Fibroblast of skin of abdomen (primary cell): ENCODE measurements around the gene FAM170B.

Experiments
- DNase-seq: peaks from one replicate; pipeline ENCODE4 v3.0.0-alpha.2; 2013

FAM170B gene

DNA sequence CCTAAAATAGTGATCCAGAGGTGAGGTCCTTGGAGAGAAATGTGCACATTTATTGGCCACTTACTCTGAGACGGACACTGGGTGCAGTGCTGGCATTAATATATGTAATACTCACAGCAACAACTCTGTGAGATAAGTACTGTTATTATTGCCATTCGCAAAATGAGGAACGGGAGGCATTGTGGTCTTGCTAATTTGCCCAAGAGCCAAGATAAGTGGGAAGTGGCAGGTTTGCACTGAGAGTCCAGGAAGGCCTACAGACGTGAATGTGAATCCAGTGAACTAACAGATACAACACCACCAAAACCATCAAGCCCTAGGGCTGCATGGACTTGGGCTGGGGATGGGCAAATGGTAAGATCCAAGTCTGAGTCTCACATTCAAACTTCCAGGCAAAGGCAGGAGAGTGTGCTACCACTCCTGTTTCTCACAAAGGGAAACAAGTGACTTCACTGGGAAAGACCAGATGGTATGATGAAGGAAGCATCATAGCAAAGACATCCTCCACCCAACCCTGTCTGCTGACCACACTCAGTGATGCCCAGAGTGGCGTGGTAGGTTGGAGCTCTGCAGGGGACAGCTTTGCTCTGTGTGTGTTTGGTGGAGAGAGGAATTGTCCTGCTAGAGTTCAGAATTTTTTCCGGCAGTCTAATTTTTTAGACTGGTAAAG lies 35.1 kb upstream of the FAM170B start:
- DNase-seq = peak; percentile 10

DNA sequence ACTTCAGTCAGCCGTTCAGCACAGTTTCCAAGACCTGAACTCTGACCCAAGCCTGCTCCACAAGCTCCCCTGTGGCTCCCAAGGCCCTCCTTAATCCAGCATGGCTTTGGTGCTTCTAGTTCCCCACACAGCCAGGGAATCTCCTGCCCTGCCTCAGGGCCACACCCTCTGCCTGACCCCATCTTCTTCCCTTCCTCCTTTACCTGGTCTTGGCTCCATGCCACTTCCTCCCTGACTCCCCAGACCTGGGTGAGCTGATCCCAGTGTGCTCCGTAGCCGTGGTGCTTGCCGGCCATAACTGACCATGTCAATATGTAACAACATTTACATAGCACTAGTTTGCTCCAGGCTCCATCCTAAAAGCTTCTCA lies 34.3 kb upstream of the FAM170B start:
- no peak for DNase-seq

DNA sequence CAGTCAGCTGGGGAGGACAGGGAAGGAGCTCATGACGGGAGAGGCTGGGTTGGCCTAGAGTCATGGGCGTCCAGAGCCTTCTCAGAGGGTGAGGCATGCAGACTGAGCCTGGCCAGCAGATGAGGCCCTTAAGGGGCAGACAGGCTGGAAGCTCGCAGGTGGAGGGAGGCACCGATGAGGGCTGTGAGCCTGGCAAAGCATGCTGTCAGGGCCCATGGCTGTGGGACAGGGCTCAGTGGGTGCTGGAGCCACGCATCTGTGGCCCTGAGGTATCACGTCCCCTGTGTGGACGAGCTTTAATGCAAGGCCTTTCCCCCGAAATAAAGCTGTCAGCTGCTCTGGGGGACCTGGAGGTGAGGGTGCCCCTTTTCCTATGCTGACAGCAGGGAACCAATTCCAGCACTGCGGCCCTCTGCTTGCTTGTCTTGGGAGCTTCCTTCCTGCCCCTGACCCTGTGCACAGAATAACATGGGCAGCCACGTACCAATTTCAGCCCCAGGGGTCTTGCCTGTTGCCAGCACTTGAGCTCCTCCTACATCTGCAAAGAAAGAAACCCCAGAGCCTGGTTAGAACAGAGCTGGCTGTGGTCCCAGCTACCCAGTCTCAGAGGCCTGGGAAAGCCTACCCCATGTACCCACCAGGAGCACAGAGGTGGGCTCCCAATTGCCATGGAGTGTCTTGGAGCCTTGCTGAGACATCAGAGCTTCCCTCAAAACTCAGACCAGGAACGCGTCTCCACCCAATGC lies 33.8 kb upstream of the FAM170B start:
- no peak for DNase-seq

DNA sequence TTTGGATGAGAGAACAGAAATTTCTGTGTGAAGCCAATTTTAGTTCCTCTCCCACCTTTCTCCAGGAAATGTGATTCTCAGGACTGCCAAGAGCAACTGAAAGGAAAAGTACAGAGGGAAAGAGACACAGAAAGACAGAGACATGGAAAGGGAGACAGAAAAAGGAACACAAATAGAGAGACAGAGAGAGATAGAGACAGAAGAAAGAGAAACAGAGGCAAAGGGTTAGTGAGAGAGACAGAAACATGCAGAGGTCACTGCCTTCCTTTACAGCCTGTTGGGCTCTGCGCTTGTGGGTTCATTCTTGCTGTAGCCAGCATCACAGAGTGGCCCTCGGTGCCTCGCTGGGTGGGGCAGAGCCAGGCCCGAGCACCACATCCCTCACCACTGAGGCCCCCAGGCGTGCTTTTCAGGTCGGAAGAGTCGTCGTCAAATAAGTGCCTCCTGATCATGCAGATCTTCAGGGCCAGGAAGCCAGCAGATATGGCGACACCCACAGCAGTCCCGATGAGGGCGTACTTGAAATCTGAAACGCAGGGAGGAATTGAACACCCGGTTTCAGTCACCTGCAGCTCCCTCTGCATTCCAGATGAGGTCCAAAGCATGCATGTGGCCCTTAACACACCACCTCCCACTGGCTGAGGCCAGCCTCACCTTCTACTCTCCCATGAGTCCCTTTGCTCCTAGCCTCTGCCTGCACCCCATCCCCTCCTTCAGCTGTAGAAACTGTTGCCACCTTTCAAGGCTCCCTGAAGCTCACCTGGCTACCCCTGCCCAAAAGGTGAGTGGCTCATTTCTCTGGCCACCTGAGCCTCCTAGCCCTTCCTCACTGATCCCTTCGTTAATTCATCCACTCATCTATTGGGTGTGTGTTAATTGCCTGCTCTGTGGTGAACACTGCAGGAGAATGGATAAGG lies 32.9 kb upstream of the FAM170B start:
- no peak for DNase-seq

DNA sequence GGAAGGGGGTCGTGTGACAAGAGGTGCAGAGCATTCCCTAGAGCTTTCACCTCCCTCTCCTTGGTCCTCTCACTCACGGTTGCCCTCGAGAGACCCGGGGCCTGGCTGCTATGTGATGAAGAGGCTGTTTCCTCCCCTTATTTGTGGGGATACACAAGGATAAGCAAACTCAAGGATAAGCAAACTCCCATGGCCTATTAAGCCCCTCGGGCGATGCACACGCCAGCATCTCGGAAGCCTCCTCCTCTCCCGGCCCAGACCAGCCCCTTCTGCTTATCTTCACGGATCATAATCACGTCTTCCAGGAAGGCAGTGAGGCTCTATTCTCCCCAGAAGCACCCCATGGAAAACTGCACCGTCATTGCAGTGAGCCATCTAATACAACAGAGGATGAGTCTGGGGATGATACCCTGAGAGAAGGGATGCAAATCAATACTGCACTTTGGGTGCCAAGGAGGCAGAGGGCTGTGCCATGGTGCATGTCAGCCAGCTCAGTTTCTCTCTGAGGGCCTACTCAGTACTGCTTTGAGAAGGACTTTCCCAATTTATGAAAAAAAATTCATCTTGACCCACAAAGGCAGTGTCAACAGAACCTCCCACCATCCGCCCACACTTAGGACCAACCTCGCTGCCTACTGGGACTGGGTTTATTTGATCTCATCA lies 32.1 kb upstream of the FAM170B start:
- DNase-seq = no peak

DNA sequence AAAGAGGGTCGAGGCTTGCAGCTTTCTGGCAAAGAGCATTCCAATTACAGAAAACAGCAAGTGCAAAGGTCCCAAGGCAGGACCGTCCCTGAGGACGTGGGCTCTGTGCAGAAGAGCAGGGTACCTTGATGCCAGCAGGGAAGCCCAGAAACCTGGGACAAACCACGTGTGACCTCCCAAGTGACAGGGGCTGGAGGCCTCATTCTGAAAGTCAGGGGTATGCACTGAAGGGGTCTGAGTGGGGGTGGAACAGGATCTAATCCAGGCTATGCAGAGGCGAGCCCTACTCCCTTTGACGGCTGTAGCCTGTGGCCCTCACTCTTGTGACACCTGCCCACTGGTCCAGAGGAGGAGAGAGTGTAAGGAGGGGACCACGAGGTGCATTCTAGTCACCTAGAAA lies 31.4 kb upstream of the FAM170B start:
- DNase-seq = no peak

DNA sequence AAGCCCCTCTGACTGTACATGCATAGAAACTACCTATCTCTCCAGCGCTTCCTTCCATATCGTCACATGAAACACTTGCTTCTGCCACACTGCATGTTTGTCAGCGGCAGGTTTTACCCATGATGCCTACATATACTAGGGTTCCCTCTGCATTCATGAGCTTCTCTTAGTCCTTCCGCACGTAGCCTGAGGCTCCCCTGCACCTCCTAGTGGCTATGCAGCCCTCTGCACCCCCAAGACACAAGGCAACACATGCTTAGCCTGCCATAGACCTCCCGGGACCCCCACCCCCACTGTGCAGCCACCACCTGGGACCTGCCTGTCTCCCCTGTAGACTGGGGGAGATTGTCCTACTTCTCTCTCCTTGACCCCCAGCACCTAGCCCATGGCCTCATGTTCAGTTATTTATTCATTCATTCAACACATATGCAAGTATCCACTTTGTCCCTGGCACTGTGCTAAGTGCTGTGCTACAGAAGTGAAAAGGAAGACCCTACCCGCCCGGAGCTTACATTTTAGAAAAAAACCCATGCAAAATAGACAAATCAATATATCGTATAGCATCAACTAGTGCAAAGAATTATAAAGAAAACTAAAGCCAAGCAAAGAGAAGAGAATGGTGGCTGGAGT lies 30.9 kb upstream of the FAM170B start:
- peak; percentile 35 for DNase-seq

DNA sequence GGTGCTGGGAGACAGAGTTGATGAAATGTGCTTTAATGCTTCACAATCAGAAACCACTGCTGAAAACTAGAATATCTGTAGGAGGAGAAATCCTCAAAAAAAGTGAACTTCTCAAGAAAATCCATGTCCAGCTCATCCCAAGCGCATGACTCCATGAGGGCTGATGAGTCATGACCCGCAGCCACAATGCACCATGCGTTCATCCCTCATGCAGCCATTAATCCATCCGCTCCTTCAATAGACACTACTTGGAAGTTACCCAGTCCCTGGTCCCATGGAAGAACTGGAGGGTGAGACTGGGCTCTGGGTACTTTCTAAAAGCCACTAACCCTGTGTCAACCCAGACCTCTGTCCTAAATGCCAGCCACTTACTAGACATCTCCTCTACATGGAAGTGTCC lies 29.9 kb upstream of the FAM170B start:
- peak; percentile 76 for DNase-seq

DNA sequence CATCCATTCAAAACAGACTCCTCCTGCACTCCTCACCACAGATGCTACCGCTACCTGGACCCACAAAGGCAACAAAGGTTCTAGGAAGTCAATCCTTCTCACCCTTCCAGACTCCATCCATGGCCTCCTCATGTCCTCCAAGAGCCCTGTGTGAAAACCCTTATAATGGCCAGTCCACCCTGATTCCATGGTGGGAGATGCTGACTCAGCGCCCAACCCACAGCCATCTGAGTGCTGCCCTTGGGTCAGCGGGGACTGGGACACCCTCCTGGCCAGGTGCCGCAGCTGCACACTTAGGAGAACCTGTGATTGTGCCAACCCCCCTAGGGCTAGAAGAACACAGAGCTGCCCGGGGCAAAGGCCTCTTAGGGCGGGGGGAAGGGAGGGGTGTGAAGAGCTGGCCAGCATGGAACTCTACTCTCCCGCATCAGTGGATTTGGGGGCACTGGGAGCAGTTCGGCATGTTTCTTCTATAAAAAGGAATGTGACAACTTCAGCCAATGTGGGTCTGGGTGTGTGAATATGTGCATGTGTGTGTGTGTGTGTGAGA lies 29.0 kb upstream of the FAM170B start:
- no peak for DNase-seq

DNA sequence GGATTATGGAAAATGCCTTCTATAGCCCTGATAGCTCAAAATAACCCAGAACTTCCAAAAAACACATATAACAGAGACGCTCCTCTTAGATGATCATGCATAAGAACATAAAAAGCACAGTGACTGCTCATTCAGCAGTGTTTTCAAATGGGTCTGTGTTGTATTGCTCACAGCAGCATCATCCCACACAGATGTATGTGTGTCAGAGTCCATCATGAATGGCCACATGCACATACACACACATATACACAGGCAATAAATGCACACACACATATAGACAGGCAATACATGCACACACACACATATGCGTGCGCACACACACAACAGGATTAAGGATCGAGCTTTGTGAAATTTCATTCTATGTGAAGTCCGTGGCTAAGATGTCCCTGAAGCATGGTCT lies 28.2 kb upstream of the FAM170B start:
- DNase-seq = no peak

DNA sequence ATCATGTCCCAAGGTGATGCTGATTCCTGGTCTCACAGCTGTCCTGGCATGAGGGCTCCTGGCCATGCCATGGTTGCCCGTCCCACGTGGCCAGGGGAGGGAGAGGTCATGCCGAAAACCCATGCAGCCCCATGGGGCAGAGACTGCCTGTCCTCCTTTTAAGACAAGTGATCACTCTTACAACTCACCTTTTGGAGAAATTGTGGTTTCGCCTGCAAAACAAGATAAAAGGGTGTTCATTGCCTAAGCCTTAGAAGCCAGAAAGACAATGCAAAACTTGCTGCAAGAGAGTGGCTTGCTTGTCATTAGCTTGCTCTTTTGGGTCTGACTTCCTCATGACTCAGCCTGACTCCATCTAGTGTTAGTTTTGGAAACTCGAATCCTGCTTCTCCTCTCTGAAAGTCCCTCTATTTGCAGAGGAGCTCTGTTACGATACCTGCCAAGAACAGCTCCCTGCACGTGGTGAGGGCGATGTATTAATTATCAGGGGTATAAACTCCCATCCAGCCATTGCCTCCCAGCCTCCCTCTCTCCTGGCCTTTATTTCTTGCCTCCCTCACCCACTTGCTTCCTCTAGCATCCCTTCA lies 27.7 kb upstream of the FAM170B start:
- peak; percentile 65 for DNase-seq

DNA sequence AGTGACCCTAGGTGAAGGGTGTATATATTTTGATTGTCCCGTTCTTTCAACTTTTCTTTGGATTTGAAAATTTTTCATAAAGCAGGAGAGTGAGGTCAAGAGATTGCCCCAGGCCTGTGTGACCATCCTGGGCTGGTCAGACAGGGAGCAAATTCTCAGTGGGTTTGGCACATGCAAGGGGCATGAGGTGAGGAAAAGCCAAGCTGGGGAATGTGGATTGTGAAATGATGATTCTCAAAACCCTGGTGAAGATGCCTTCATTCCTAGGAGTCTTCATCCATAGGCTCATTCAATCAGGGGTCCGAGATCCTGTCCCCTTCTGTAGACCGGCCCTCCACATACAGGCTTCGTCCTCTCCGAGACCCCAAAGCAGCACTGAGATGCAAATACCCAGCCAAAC lies 27.0 kb upstream of the FAM170B start:
- DNase-seq = no peak

DNA sequence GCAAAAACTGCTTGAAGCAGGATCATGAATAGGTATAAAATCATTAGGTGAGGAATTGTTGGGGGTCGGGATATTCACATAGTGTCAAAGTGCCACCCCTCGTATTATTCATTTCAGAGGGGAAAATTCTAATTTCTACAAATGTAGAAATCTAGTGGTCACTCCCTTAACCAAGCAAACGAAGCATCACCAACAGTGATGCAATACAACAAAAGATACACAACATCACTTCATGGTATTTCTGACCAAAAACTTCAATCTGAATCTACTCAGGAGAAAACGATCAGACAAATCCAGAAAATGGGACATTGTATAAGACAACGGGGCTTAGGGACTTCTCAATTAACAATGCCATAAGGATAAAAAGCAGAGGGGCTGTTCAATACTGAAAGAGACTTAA lies 26.3 kb upstream of the FAM170B start:
- no peak for DNase-seq

DNA sequence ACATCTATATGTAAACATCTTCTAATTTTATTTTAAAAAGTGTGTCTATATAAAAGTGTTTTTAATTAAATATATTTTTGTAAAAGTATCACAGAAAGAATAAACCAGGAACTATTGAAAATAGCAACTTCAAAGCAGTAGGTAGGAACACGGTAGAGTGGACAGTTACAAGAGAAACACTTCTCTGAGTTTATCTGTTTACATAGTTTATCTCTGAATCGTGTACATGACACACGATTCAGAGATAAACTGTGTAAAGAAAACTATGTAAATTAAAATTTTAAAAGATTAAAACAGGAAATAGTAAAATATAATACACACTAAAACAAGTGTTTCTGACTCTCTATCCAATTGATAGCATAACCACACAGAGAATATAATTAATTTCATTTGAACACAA lies 25.1 kb upstream of the FAM170B start:
- DNase-seq = no peak

DNA sequence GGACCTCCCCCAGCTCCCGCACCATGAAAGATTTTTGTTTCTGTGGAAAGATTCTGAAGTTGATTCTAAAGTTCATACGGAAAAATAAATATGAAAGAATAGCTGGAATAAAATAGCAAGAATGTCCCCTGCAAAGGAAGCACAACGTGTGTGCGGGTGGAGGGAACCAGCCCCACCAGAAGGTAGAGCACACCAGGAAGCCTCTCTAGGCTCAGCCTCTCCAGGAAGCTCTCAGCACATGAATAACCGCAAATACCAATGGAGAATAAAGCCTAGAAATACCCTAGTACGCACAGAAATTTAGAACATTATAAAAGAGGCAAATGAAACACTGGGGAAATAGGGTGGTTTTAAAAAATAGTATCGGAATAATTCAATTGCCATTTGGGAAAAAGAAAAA lies 24.6 kb upstream of the FAM170B start:
- no peak for DNase-seq

DNA sequence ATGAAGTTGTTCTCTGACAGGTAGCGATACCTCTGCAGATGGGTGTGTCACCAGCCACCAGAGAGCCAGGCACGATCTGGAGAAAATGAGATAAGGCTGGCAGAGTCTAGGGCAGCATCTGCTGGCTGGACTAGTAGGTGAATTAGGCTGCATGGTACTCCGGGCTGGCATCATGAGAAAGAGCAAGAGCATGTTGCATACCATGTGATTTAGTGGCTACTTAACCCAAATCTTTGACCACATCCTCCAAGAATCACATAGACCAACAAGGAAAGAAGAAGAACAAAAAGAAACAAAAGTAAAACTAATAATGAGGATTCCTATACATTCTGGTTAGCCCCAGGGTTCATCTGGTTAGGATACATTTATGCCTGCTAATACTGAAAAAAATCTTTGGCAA lies 23.4 kb upstream of the FAM170B start:
- no peak for DNase-seq

DNA sequence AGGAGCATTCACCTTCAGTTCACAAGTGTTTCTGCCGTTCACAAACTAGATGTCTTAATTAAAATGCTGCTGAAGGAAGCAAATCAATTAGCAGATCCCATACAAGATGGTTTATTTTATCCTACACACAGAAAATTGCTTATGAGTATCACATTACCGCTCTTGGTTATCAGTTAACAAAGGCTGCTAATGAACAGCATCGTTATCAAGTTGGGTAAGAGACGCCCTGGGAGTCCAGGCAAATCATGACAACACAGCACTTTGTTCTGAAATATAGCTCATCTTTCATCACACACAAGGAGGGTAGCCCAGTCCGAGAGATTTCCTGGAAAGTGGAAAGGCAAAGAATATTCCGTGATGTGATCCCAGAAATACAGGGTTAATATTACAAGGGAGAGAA lies 20.8 kb upstream of the FAM170B start:
- no peak for DNase-seq

DNA sequence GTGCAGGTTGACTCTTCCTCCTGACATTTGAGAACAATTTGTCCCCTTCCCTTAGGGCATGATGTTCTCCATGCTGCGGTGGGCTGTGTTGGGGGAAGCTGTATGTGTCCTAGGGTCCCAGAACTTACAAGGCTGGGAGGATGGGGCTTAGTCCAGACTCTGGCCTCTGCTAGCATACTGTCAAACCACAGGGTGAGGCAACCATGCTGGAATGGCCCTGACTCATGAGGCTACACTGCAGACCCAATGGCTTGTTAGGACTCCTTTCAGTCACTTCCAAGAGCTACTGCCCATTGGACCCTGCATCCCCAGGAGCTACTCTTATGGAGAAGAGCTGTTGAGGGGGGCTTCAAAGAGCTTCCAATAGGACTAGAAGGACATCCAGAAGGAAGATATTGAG lies 20.1 kb upstream of the FAM170B start:
- DNase-seq = peak; percentile 71

DNA sequence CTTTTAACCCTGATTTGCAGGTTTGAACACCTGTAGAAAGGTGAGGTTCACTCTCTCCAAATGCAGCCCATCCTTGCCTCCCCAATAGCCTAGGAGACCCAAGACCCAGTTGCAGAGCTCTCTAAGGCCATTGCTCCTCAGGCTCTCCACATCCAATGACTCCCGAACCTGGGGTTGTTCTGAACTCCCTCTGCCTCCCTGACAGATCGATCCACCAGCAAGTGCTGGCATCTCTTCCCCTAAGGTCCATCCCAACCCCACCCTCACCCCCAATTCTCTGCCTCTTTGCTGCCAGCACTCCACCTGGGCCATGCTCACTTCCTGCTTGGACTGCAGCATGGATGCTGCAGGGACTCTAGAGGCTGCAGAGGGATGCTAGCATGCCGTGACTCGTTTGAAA lies 19.3 kb upstream of the FAM170B start:
- no peak for DNase-seq

DNA sequence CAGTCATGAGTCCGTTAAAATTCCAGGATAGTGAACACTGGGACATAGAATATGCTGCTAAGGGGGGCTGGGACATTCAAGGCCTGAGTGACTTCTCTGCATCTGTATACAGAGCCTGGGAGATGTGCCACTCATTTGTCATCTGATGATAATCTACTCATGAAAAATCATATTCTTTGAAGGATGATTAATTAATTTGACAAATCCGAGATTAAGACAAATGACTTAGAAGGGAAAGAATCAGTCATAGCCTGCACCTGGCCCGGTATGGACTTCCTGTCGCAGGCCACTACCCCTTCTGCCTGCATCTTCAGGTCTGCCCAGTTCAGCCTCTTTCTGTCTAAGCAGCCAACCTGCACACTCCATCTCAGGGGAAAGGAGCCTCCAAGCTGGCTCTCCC lies 18.8 kb upstream of the FAM170B start:
- DNase-seq = no peak

DNA sequence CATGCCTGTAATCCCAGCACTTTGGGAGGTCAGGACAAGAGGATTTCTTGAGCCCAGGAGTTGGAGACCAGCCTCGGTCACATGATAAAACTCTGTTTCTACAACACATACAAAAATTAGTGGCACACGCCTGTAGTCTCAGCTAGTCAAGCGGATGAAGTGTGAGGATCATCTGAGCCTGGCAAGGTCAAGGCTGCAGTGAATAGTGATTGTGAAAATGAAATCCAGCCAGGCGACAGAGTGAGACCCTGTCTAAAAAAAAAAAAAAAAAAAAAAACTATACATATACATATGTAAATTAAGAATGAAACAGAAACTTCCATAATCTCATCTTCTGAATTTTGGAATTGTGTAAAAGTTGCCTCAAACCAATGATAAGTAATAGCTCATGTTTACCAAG lies 18.2 kb upstream of the FAM170B start:
- DNase-seq = no peak

DNA sequence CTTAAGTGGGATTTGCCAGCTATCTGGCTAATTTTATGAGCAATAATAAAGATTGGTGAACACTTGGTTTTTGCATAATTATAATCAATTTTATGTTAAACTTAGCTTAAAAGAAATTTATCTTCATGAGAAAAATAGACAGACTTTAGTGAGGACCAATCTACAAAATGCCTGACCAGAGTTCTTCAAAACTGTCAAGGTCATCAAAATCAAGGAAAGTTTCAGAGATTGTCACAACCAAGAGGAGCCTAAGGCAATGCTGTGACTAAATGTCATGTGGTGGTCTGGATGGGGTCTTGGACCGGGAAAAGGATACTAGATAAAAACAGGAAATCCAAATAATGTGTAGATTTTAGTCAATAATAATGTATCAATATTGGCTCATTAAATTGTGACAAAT lies 17.7 kb upstream of the FAM170B start:
- no peak for DNase-seq
